Measurements from ENCODE around the gene ERF. TPM values are rescaled to one million over a fixed set of nuclear protein-coding genes. Genes with fewer than 3 reads are reported as not detected.

ERF gene
- polyA plus RNA-seq, 1 of the 3 experiments (the other 2 are of a cell fraction) = 89.6 TPM

DNA sequence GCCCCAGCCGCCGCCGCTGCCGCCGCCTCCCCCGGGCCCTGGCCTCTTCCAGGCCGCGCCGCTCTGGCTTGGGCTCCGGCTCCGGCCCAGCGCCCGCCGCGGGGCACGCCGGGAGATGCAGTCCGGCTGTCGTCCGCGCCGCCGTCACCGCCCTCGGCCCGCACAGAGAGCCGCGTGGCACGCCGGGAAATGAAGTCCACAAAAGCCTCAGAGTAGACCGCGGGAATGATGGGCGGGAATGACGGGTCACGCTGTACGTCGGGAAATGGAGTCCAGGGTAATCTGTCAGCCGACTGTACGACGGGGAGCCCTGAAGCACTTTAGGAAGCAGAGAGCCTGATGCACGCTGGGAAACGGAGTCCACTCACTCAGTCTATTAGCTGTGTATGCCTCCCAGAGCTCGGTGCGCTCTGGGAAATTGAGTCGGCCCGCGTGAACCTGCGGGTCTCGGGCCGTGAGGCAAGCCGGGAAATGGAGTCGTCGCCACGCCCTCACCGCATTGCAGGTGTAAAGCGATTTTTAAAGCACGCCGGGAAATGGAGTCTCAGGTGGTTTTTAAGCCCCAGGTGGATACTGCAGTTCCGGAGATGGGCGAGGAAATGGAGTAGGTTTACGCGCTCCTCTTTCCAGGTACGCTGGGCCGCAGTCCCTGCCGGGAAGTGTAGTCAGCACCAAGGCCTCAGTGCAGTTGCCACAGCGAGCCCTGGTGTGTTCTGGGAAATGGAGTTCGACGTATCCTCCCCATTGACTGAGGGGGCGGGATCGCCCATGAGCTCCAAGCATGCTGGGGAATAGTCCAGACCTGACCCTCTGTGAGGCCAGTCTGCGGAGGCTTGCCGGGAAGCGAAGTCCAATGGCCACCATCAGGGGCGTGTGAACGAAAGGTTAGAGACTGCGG, 12.2 kb downstream of the ERF start, which contains the start of gene GSK3A (continued):
- TF ChIP-seq CHD2 (IDR thresholded peaks at IDR 0.05; ENCODE audit: low read length, partially characterized antibody) (peak; percentile 93), MXI1 (IDR thresholded peaks at IDR 0.05; ENCODE audit: low read depth, low read length) (peak; percentile 84), POLR2AphosphoS5 (IDR thresholded peaks at IDR 0.05; ENCODE audit: low read depth, low read length) (peak; percentile 98), FOXJ3 (CRISPR knock-in tag; IDR thresholded peaks at IDR 0.05) (no peak), EP300 (IDR thresholded peaks at IDR 0.05; ENCODE audit: borderline replicate concordance in 1 of 2, low read depth in 1 of 2, low read length in 1 of 2) (peak in 1 of 2 experiments; percentile 10; a peak in 1 of 4 replicates), SIN3A (IDR thresholded peaks at IDR 0.05; ENCODE audit: borderline replicate concordance, low read depth, low read length) (peak; percentile 78)
- TF ChIP-seq, protein P1, sequence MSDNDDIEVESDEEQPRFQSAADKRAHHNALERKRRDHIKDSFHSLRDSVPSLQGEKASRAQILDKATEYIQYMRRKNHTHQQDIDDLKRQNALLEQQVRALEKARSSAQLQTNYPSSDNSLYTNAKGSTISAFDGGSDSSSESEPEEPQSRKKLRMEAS (IDR thresholded peaks at IDR 0.05; ENCODE audit: low read depth) = peak; percentile 66
- TF ChIP-seq, protein P2, sequence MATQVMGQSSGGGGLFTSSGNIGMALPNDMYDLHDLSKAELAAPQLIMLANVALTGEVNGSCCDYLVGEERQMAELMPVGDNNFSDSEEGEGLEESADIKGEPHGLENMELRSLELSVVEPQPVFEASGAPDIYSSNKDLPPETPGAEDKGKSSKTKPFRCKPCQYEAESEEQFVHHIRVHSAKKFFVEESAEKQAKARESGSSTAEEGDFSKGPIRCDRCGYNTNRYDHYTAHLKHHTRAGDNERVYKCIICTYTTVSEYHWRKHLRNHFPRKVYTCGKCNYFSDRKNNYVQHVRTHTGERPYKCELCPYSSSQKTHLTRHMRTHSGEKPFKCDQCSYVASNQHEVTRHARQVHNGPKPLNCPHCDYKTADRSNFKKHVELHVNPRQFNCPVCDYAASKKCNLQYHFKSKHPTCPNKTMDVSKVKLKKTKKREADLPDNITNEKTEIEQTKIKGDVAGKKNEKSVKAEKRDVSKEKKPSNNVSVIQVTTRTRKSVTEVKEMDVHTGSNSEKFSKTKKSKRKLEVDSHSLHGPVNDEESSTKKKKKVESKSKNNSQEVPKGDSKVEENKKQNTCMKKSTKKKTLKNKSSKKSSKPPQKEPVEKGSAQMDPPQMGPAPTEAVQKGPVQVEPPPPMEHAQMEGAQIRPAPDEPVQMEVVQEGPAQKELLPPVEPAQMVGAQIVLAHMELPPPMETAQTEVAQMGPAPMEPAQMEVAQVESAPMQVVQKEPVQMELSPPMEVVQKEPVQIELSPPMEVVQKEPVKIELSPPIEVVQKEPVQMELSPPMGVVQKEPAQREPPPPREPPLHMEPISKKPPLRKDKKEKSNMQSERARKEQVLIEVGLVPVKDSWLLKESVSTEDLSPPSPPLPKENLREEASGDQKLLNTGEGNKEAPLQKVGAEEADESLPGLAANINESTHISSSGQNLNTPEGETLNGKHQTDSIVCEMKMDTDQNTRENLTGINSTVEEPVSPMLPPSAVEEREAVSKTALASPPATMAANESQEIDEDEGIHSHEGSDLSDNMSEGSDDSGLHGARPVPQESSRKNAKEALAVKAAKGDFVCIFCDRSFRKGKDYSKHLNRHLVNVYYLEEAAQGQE (IDR thresholded peaks at IDR 0.05; ENCODE audit: low read depth, low read length) = peak; percentile 32; the same call in 1 of the 2 replicates

DNA sequence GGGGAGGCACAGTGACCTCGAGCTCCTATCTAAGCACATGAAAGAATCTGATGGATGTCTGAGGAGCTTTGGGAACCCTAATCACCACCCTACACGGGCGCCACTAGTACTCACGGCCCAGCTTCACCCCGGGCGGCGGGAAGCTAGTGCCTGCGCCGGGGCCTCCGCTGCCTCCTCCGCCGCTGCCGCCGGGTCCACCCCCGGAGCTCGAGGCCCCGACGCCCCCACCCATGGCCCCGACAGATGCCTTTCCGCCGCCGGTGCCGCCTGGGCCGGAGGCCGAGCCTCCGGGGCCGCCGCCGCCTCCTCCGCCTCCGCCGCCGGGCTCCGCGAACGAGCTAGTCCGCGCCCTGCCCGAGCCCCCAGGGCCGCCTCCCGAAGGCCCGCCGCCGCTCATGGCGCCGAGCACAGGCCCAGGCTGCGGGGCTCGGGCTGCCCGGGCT, 12.8 kb downstream of the ERF start:
- peaks cover 19 to 30% of the 10 kb centered on the region in 2 experiments for H3K4me1 ChIP-seq (ENCODE audit: control insufficient read depth in 1 of 2, insufficient read depth in 2 of 2, low read depth in 1 of 2, low read length in 1 of 2)
- peak overlapping the region; percentile 76 for H3K4me2 ChIP-seq
- H3K9me3 ChIP-seq = no peaks in the 10 kb centered on the region
- H3K79me2 ChIP-seq (ENCODE audit: insufficient read depth) = peaks cover 53% of the 10 kb centered on the region
- ChIA-PET POLR2A (interaction anchor here (1.0 to 3.0 kb wide), 3 partner anchors 8 to 166 kb away, joined by 4 to 28 read pairs (median 8); partner anchors contain the start of gene ZNF574), CTCF (interaction anchor here (1.3 to 14.8 kb wide), 9 partner anchors 9 to 161 kb away, joined by 3 to 205 read pairs (median 4); partner anchors contain the start of gene ERF)
- TF ChIP-seq, protein P3, sequence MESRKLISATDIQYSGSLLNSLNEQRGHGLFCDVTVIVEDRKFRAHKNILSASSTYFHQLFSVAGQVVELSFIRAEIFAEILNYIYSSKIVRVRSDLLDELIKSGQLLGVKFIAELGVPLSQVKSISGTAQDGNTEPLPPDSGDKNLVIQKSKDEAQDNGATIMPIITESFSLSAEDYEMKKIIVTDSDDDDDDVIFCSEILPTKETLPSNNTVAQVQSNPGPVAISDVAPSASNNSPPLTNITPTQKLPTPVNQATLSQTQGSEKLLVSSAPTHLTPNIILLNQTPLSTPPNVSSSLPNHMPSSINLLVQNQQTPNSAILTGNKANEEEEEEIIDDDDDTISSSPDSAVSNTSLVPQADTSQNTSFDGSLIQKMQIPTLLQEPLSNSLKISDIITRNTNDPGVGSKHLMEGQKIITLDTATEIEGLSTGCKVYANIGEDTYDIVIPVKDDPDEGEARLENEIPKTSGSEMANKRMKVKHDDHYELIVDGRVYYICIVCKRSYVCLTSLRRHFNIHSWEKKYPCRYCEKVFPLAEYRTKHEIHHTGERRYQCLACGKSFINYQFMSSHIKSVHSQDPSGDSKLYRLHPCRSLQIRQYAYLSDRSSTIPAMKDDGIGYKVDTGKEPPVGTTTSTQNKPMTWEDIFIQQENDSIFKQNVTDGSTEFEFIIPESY (IDR thresholded peaks at IDR 0.05; ENCODE audit: borderline replicate concordance, low read depth) = no peak
- TF ChIP-seq JUND (IDR thresholded peaks at IDR 0.05) (no peak), MEF2A (IDR thresholded peaks at IDR 0.05; ENCODE audit: borderline replicate concordance, low read depth) (no peak), MXI1 (IDR thresholded peaks at IDR 0.05; ENCODE audit: low read depth, low read length) (no peak; the same call in 1 of the 2 replicates), FOXM1 (IDR thresholded peaks at IDR 0.05; ENCODE audit: low read depth) (no peak), TCF12 (IDR thresholded peaks at IDR 0.05) (no peak), FOSL2 (IDR thresholded peaks at IDR 0.05; ENCODE audit: borderline replicate concordance, low read depth) (no peak), NFIC (IDR thresholded peaks at IDR 0.05; ENCODE audit: borderline replicate concordance) (no peak)
- TF ChIP-seq, protein P1 (IDR thresholded peaks at IDR 0.05; ENCODE audit: low read depth) = no peak
- TF ChIP-seq, protein P4, sequence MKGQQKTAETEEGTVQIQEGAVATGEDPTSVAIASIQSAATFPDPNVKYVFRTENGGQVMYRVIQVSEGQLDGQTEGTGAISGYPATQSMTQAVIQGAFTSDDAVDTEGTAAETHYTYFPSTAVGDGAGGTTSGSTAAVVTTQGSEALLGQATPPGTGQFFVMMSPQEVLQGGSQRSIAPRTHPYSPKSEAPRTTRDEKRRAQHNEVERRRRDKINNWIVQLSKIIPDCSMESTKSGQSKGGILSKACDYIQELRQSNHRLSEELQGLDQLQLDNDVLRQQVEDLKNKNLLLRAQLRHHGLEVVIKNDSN (IDR thresholded peaks at IDR 0.05; ENCODE audit: borderline replicate concordance, low read depth) = no peak
- TF ChIP-seq, protein P5, sequence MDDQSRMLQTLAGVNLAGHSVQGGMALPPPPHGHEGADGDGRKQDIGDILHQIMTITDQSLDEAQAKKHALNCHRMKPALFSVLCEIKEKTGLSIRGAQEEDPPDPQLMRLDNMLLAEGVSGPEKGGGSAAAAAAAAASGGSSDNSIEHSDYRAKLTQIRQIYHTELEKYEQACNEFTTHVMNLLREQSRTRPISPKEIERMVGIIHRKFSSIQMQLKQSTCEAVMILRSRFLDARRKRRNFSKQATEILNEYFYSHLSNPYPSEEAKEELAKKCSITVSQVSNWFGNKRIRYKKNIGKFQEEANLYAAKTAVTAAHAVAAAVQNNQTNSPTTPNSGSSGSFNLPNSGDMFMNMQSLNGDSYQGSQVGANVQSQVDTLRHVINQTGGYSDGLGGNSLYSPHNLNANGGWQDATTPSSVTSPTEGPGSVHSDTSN (IDR thresholded peaks at IDR 0.05) = no peak
- peak overlapping the region; percentile 62 to 84 for H3K4me3 ChIP-seq (ENCODE audit: low read depth in 2 of 2, low read length in 1 of 2)
- no peaks in the 10 kb centered on the region for H3K27me3 ChIP-seq (ENCODE audit: insufficient read depth)
- H3K36me3 ChIP-seq (replicated peaks in 1 of 2; ENCODE audit: control insufficient read depth in 1 of 2, insufficient read depth in 2 of 2, low read length in 1 of 2) = peaks cover 11 to 22% of the 10 kb centered on the region in 2 experiments
- H3K9ac ChIP-seq = peak overlapping the region; percentile 86
- H3F3A ChIP-seq (replicated peaks; ENCODE audit: insufficient read depth) = peaks cover 37% of the 10 kb centered on the region
- 0% methylated on average over 15 of the region's 49 CpGs for WGBS (ENCODE audit: low lambda C conversion rate)
- DNase-seq = peak; percentile 59
- no peak overlapping the region for H2AFZ ChIP-seq (ENCODE audit: low read depth)
- no peaks in the 10 kb centered on the region for H3K9me2 ChIP-seq
- H3K27ac ChIP-seq (ENCODE audit: low read depth in 2 of 2, low read length in 1 of 2) = peak overlapping the region; percentile 51 to 95; a peak in 3 of 4 replicates
- peaks cover 14% of the 10 kb centered on the region for H4K20me1 ChIP-seq (ENCODE audit: insufficient read depth)

All from SK-N-SH (cell line).